Skeletal muscle tissue (tissue), 4 donors: ENCODE measurements around the gene NDEL1. TPM values are rescaled to one million over a fixed set of nuclear protein-coding genes. Genes with fewer than 3 reads are reported as not detected.

Experiments used
- H3K27ac ChIP-seq: one replicate; pipeline ENCODE4 v1.7.0; 2013; ENCODE audit warnings: mild to moderate bottlenecking, low read depth, low read length, inconsistent platforms
- H3K27me3 ChIP-seq, 3 donors: one replicate each; pipeline ENCODE4 v1.7.0; 2013; ENCODE audit warnings: low read length in 3 of 3; ENCODE audit not compliant: control insufficient read depth in 3 of 3, insufficient read depth in 3 of 3
- H3K36me3 ChIP-seq, 3 donors: one replicate each; pipeline ENCODE4 v1.7.0; 2013; ENCODE audit warnings: low read length in 3 of 3; ENCODE audit not compliant: control insufficient read depth in 3 of 3, insufficient read depth in 3 of 3
- H3K4me1 ChIP-seq, 3 donors: one replicate each; pipeline ENCODE4 v1.7.0; 2013; ENCODE audit warnings: low read length in 3 of 3, mild to moderate bottlenecking in 3 of 3; ENCODE audit not compliant: control insufficient read depth in 3 of 3, insufficient read depth in 3 of 3
- H3K4me3 ChIP-seq, 3 donors: one replicate each; pipeline ENCODE4 v1.7.0; 2013; ENCODE audit warnings: low read length in 3 of 3
- H3K9ac ChIP-seq, 3 donors: one replicate each; pipeline ENCODE4 v1.7.0; 2013; ENCODE audit warnings: low read length in 3 of 3, mild to moderate bottlenecking in 3 of 3, moderate library complexity in 2 of 3, low read depth in 1 of 3
- H3K9me3 ChIP-seq, 3 donors: one replicate each; pipeline ENCODE4 v1.7.0; 2013; ENCODE audit warnings: low read length in 3 of 3; ENCODE audit not compliant: control insufficient read depth in 3 of 3
- total RNA-seq: library from RNA; depleted of rRNA; stranded (reverse); fragments of >200 nt; gene quantifications from one replicate; pipeline ENCODE4 v1.2.3, GENCODE V29; 2014
- donor health status: Osteomylitis.

NDEL1 gene
- total RNA-seq, 1 donor from 2014 or later: 32.4 TPM

DNA sequence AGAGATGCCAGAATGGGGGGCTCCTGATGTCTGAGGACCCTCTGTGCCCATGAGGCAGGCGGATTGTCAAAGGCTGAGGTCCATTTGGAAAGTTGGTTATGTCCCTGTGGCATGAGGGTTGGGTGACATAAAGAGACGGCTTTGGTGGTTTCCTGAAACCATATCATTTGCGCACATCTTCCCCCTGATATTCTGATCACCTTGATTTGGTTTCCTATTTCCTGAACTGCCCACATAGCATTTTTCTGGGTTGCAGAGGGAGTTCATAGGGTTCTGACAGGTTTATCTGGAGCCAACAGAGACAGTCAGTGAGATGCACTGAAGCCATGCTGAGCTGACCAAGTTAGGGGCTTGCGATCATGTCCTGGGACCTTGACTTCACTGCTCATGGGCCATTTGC lies 22.4 kb upstream of the NDEL1 start:
- Histone ChIP-seq H3K4me3 (no peak overlapping the region), H3K9ac (no peak overlapping the region), H3K27ac (no peak overlapping the region), H3K36me3 (no peaks in the 10 kb centered on the region), H3K27me3 (peaks cover 0 to 3% (median 2%) of the 10 kb centered on the region in 3 donors), H3K4me1 (peaks cover 0 to 3% (median 2%) of the 10 kb centered on the region in 3 donors), H3K9me3 (no peaks in the 10 kb centered on the region)

DNA sequence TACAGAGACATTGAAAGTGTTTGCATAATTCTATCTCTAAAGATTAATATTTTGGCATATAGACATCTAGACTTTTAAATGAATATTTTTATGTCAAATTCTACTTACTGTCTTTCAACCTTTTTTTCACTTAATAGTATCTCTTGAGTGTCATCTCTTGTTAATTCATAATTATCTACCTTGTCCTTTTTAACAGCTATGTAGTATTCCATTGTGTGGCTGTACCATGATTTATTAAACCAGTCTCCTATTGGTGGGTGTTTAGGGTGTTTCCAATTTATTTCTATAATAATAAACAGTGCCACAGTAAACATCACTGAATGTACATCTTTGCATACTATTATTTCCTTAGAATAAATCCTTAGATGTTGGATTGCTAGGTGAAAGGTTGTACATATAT lies 21.7 kb upstream of the NDEL1 start:
- no peak overlapping the region for H3K27ac ChIP-seq
- H3K36me3 ChIP-seq: no peaks in the 10 kb centered on the region
- peaks cover 0 to 3% (median 2%) of the 10 kb centered on the region in 3 donors for H3K4me1 ChIP-seq
- H3K9ac ChIP-seq: no peak overlapping the region
- H3K9me3 ChIP-seq: no peaks in the 10 kb centered on the region
- H3K27me3 ChIP-seq: peaks cover 0 to 3% (median 0%) of the 10 kb centered on the region in 3 donors
- H3K4me3 ChIP-seq: no peak overlapping the region

DNA sequence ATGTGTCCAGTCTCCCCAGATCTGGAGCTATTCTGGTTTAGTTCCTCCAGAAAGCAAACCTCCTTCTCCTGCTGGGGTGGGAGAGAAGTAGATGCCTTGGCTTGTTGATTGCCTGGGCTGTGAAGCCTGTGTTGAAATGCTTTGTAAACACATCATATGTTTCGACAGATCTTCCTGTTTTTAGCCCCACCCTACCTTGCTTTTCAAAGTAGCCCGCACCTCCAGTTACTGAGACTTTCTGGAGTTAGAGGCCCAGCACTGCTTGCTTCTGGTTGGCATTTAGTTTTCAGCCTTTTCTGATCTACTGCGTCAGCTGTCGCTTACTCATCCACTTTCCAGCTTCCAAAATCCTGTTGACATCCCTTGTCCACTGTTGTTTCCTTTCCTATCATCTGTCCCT lies 17.9 kb upstream of the NDEL1 start:
- H3K27ac ChIP-seq: no peak overlapping the region
- no peak overlapping the region for H3K9ac ChIP-seq
- H3K36me3 ChIP-seq: no peaks in the 10 kb centered on the region
- H3K4me1 ChIP-seq: peaks cover 0 to 9% (median 6%) of the 10 kb centered on the region in 3 donors
- H3K9me3 ChIP-seq: no peaks in the 10 kb centered on the region
- no peak overlapping the region for H3K4me3 ChIP-seq
- peaks cover 0 to 3% (median 0%) of the 10 kb centered on the region in 3 donors for H3K27me3 ChIP-seq

DNA sequence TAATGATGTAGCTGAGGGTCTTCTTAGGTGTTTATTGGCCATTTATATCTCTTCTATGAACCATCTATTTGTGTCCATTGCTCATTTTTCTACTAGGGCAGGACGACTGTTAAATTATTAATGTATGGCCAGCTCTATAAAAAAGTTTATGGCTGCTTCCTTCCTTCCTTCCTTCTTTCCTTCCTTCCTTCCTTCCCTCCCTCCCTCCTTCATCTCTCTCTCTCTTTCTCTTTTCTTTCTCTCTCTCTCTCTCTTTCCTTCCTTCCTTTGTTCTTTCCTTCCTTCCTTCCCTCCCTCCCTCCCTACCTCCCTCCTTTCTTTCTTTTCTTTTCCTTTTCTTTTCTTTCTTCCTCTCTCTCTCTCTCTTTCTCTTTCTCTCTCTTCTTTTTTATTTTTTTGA lies 17.2 kb upstream of the NDEL1 start:
- Histone ChIP-seq H3K9ac (no peak overlapping the region), H3K4me3 (no peak overlapping the region), H3K4me1 (peaks cover 0 to 9% (median 6%) of the 10 kb centered on the region in 3 donors), H3K36me3 (no peaks in the 10 kb centered on the region), H3K9me3 (no peaks in the 10 kb centered on the region), H3K27me3 (peaks cover 0 to 3% (median 0%) of the 10 kb centered on the region in 3 donors), H3K27ac (no peak overlapping the region)

- no peak overlapping the region for H3K4me3 ChIP-seq
- peaks cover 0 to 9% (median 6%) of the 10 kb centered on the region in 3 donors for H3K4me1 ChIP-seq
- no peaks in the 10 kb centered on the region for H3K9me3 ChIP-seq
- peaks cover 0 to 3% (median 0%) of the 10 kb centered on the region in 3 donors for H3K27me3 ChIP-seq
- H3K9ac ChIP-seq: no peak overlapping the region
- H3K36me3 ChIP-seq: no peaks in the 10 kb centered on the region
- H3K27ac ChIP-seq: no peak overlapping the region
Measured at GRCh38 chr17:8419305-8419704, 16.4 kb upstream of the NDEL1 start.

GRCh38 chr17:8420041-8420934 lies 15.4 kb upstream of the NDEL1 start:
- no peak overlapping the region for H3K4me3 ChIP-seq
- no peak overlapping the region for H3K9ac ChIP-seq
- peak overlapping the region; percentile 1 for H3K27ac ChIP-seq
- no peaks in the 10 kb centered on the region for H3K36me3 ChIP-seq
- H3K4me1 ChIP-seq: peaks cover 0 to 9% (median 6%) of the 10 kb centered on the region in 3 donors
- H3K27me3 ChIP-seq: peaks cover 0 to 3% (median 0%) of the 10 kb centered on the region in 3 donors
- no peaks in the 10 kb centered on the region for H3K9me3 ChIP-seq

DNA sequence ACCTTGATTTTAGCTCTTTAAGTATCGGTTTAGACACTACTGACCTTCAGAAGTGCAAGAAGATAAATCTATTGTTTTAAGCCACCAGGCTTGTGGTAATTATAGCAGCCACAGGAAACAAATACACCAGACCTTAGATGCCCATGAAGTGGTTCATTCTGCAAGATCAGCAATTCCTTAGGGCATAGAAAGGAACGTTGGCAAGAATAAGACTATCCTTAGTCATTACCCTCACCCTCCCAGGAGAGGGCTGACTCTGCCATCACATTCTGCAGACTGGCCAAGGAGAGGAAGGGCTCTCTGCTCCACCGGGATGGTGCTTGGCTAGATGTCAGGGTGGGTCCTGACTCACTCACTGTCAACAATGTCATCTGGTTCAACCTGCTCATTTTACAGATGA lies 14.1 kb upstream of the NDEL1 start:
- no peaks in the 10 kb centered on the region for H3K36me3 ChIP-seq
- H3K9me3 ChIP-seq: no peaks in the 10 kb centered on the region
- peaks cover 0 to 9% (median 6%) of the 10 kb centered on the region in 3 donors for H3K4me1 ChIP-seq
- H3K27ac ChIP-seq: no peak overlapping the region
- no peak overlapping the region for H3K4me3 ChIP-seq
- no peak overlapping the region for H3K9ac ChIP-seq
- peaks cover 0 to 3% (median 0%) of the 10 kb centered on the region in 3 donors for H3K27me3 ChIP-seq

DNA sequence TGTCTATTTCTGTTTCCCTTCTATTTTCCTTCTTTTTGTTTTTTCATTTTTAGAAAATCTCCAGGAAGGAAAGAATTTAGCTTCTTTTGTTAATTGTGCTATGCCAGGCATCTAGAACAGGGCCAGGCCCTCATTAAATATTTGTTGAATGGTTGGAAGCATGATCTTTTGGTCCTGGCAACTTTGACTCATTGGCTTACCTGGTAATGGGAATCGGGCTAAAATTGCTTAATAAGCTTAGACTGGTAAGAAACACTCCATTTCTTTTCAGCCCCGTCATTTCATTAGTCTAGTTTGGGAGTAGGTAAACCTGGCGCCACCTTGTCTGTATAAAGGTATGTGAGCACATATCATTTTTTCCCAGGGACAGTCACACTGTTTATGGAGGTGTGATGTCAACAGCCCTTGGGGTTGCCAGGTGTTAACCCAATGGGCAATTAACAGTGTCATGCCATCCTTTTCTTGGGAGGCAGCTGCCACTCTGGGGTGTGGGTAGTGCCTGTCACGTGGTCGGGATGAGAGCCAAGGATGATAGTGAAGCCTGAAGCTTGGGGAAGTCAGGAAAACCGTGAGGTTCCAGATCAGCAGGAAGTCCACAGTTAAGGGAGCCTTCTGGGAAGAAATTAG lies 9.5 kb upstream of the NDEL1 start:
- Histone ChIP-seq H3K27ac (no peak overlapping the region), H3K36me3 (no peaks in the 10 kb centered on the region), H3K9ac (no peak overlapping the region), H3K9me3 (no peaks in the 10 kb centered on the region), H3K4me1 (peaks cover 0 to 1% (median 0%) of the 10 kb centered on the region in 3 donors), H3K4me3 (no peak overlapping the region), H3K27me3 (no peaks in the 10 kb centered on the region)

DNA sequence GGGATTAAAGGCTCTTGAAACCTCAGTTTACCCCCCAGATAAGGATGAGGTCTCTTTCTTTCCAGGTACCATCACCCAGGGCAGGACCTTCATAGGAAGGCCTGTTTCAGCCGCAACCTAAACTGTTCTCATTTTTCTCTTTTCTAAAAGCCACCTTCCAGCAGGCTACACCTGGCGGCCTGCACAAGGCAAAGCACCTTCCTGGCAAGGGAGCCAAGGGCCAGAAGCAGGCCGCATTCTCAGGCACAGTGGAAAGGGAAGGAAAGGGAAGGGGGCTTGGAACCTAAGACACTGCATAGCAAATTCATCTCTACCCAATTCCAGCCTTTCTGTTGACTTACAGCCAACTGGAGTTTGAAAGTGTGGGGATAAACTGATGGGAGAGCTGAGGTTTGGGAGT lies 8.9 kb upstream of the NDEL1 start:
- no peaks in the 10 kb centered on the region for H3K9me3 ChIP-seq
- no peaks in the 10 kb centered on the region for H3K27me3 ChIP-seq
- H3K4me1 ChIP-seq: peaks cover 0 to 3% (median 0%) of the 10 kb centered on the region in 3 donors
- H3K27ac ChIP-seq: no peak overlapping the region
- H3K36me3 ChIP-seq: no peaks in the 10 kb centered on the region
- no peak overlapping the region for H3K4me3 ChIP-seq
- no peak overlapping the region for H3K9ac ChIP-seq

GRCh38 chr17:8430966-8431365 lies 4.7 kb upstream of the NDEL1 start:
- Histone ChIP-seq H3K27ac (no peak overlapping the region), H3K36me3 (no peaks in the 10 kb centered on the region), H3K27me3 (no peaks in the 10 kb centered on the region), H3K9me3 (no peaks in the 10 kb centered on the region), H3K9ac (no peak overlapping the region), H3K4me1 (peaks cover 3 to 5% (median 5%) of the 10 kb centered on the region in 3 donors), H3K4me3 (no peak overlapping the region)
